Measurements from ENCODE around the gene NR2F2.

The NR2F2 gene

GRCh38 chr15:96320703-96321638, 9.5 kb upstream of the NR2F2 start:
- no peak for DNase-seq

GRCh38 chr15:96321639-96322535, 8.6 kb upstream of the NR2F2 start:
- no peak for DNase-seq

- no peak for DNase-seq
Observed at GRCh38 chr15:96322536-96323318, 7.8 kb upstream of the NR2F2 start.

GRCh38 chr15:96323319-96324145, 7.0 kb upstream of the NR2F2 start:
- no peak for DNase-seq

GRCh38 chr15:96324192-96324895, 6.2 kb upstream of the NR2F2 start:
- DNase-seq, result no peak

DNA sequence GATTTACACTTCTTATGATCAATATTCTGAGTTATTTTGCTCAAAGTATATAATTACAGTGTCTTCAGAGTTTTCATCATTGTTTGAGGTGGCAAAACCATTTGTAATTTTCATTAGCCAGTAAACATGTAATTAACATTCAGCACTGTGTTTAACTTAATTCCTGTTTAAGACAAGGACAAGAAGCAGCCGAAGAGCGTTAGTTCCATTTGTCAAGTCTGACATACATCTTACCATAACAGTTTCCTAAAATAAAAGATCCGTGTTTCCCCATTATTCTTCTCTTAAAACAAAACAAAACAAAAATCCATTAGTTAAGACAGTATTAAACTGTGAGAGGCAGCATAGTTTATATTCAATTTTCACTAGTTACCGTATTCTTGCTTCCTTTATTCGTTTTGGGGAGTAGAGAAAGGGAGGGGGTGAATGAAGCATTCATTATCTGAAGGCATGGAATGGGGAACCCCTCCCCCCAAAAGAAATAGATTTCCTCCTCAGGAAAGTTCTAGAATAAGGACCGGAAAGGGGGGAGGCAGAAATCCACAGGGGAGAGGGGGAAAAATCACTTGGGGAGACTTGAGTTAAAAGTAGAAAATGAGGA, 5.5 kb upstream of the NR2F2 start:
- DNase-seq, result no peak

DNA sequence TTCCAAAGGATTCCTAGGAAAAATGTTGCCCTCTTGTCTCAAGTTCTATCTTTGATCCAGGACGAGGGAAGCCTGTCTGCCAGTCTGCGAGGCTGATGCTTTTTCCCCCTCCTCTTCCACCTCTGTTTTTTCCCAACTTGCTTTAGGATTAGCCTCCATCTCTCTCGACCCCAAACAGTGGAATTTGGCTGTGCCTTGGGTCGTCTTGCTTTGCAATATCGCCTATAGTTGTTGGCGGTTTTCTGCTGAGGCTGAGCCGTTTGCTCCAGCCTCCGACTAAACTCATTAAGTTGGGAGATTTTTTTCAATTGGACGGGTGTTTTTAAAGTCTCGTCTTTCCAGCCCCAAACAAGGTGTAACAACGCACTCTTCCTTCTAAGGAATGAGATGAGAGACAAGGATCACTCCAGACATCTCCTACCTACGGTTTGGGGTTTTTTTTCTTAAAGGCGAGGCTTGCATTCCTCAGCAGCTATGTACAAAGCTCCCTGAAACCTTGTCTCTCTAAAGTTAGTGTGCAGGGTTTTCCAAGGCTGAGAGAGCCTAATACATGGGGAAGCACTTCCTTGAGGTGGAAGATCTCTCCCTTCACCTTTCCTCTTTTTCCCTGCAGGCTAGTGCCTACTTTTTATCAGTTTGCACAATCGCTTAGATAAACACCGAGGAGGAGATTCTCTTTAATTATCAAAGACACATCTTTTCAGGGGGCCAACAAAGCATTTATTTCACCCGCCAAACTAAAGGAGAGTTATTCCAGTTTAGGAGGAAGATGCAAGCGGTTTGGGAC, 4.8 kb upstream of the NR2F2 start:
- no peak for DNase-seq

DNA sequence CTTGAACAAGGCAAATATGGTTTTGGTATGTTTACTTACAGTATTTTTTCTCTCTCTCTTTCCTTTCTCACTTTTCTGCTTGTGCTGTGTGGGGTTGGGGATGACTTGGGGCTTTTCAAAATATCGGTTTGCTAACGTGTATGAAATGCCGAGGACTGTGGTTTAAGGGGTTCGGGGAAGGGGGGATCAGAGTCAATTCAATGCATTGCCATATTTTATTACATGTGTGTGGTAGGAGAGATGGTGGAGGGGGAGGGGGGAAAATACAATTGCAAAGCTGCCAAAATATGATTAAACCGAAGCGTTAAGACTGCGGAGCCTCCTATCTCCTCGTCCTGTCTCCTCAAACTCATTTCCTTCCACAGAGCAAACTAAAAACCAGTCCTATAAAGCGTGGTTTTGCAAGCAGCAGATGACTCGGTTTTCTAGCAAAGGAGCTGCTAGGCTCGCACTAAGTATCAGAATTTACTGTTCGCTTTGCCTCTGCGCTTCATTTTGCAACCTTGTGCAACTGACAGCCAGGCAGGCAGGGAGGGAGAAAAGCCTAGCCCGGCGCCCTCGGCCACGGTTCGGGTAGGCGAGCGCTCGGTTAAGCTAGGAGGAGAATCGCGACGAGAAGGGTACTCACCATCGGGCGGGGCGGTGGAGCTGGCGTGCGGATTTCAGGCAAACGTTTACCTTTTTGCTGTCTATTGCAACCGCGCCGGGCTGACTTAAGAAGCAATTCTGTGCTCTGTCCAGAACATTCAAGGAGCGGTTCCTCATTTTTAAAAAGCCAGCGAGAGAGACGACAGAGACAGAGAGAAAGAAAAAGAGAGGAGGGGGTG, 4.0 kb upstream of the NR2F2 start:
- DNase-seq, result no peak

GRCh38 chr15:96327155-96327741, 3.3 kb upstream of the NR2F2 start:
- no peak for DNase-seq

GRCh38 chr15:96328181-96328876, 2.2 kb upstream of the NR2F2 start:
- no peak for DNase-seq

- no peak for DNase-seq
Observed at GRCh38 chr15:96328877-96329195, 1.7 kb upstream of the NR2F2 start.

DNA sequence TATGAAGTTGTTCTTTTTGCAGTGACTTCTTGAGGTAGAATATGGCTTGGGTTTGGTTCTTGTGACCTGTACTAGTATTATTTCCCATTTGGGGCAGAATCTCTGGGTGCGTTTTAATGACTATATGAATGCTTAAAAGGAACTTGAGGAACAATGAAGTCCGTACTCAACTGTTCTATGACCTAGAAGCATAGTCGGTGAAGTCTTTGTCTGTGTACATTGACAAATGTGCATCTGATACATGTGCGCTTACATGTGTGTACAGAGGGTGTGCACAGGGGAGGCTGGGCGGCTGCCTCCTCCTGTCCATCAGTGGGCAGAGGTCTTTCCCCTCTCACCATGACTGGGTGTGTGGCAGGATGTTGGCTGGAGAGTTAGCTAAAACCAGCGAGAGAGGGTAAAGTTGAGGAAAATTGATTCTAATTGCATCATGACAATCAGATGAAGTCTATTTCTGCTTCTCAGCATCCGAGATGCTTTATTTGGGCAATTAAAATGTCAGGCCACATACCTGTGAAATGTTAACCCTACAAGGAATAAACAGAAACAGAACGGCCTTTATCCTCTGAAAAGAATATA, 1.0 kb upstream of the NR2F2 start:
- DNase-seq, result no peak

DNA sequence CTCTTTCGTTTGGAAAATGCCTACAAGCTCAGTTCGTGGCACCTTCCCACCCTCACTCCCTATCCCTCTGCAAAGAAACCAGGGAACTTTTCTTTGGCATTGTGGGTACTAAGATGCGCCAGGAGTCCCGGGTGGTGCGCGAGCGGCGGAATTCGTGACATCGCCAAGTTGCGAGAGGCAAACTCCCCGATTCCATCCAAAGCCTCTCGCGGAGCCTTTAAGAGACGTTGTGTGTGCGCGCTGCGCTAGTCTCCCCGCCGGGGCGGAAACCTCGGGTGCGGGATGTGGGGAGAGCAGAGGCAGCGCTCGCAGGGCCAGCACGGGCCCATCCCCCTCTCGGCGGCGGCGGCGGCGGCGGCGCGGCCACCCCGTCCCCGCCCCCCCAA, 443 bp upstream of the NR2F2 start:
- no peak for DNase-seq

DNA sequence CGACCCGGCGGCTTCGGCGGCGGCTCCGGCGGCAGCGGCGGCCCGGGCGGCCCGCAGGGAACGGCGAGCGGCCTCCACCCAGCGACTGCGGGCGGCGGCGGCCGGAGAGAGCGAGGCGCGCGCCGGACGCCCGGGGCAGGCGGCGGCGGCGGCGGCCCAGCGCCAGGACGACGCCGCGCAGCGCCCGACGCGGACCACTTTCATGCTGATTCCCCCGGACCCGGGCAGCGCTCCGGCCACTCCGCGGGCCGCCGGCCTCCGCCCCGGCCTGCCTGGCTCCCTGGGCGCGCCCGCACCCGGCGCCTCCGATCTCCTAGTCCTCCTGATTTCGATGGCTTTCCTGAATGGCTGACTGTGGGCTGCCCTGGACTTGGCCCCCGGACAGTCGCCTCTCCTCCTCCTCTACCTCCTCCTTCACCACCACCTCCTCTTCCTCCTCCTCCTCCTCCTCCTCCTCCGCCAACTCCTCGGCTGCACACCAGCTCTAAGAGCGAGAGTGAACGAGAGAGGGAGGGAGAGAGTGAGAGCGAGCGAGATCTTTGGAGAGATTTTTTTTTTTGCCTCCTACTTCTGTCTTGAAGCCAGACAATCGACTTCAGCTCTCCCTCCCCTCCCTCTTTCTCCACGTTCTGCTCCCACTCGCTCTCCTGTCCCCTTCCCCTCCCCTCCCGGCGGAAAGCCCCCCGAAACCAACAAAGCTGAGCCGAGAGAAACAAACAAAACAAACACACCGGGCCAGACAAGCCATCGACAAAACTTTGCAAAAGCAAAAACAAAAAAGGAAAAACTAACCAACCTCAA, 844 bp downstream of the NR2F2 start:
- DNase-seq, result no peak

DNA sequence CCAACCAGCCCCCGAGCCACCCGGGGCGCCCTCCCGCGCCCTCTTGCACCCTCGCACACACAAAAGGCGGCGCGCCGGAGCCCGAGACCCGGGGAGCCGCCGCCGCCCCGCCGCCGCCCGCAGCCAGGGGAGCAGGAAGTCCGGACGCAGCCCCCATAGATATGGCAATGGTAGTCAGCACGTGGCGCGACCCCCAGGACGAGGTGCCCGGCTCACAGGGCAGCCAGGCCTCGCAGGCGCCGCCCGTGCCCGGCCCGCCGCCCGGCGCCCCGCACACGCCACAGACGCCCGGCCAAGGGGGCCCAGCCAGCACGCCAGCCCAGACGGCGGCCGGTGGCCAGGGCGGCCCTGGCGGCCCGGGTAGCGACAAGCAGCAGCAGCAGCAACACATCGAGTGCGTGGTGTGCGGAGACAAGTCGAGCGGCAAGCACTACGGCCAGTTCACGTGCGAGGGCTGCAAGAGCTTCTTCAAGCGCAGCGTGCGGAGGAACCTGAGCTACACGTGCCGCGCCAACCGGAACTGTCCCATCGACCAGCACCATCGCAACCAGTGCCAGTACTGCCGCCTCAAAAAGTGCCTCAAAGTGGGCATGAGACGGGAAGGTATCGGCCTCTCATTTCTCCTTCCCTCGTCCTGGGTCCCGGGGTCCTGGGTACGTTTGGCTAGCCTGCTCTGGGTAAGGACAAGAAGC, 1.6 kb downstream of the NR2F2 start:
- no peak for DNase-seq

- DNase-seq, result no peak
Observed at GRCh38 chr15:96332637-96333121, 2.2 kb downstream of the NR2F2 start.

Measured in CD4-positive, alpha-beta T cell treated with Interleukin-15 for 1 hour (primary cell).